ENCODE measurements around the gene BTAF1. TPM values are rescaled to one million over a fixed set of nuclear protein-coding genes. Genes with fewer than 3 reads are reported as not detected.
A peak's percentile ranks its signal among the peaks of the same experiment; 100 is the strongest.

Gene BTAF1
- total and polyA plus RNA-seq, 10 of the 15 experiments (the other 5 are each of a cell fraction or from before 2014, with no cell fraction given) = 11.8 to 157 (median 55.5) TPM

GRCh38 chr10:91924212-91925021 is 847 bp downstream of the BTAF1 start:
- intact Hi-C loops (cut with micrococcal nuclease; ENCODE audit: unreplicated experiment) (loop anchor here (5.0 kb wide), 1 partner anchor 127 kb away; the partner anchor contains the start of gene TNKS2), in situ Hi-C loops (cut with MboI) (loop anchor here (5.0 to 25.0 kb wide), 3 partner anchors 537 to 1037 kb away; no protein-coding TSS in a partner anchor)
- ATAC-seq = peak; percentile 50
- Histone ChIP-seq H3K36me3 (ENCODE audit: control insufficient read depth in 2 of 2, insufficient read depth in 2 of 2, low read length in 1 of 2) (peaks cover 0 to 3% of the 10 kb centered on the region in 2 experiments; a peak in 1 of 4 replicates), H3K4me2 (ENCODE audit: control insufficient read depth, insufficient read depth) (peak overlapping the region; percentile 36), H3K4me1 (ENCODE audit: control insufficient read depth, insufficient read depth, low read length) (no peaks in the 10 kb centered on the region), H3K4me3 (peak overlapping the region; percentile 86), H3K79me2 (ENCODE audit: control insufficient read depth, insufficient read depth, low read length) (peaks cover 59% of the 10 kb centered on the region), H3K27ac (ENCODE audit: control insufficient read depth, insufficient read depth) (peak overlapping the region; percentile 88), H4K20me1 (ENCODE audit: control insufficient read depth, insufficient read depth) (no peaks in the 10 kb centered on the region; the same call in 1 of the 2 replicates), H3K9me3 (replicated peaks; ENCODE audit: control insufficient read depth, insufficient read depth, low read length) (no peaks in the 10 kb centered on the region; the same call in 2 of the 3 replicates), H3K9ac (ENCODE audit: control insufficient read depth, insufficient read depth, low read length) (peak overlapping the region; percentile 90), H3K27me3 (replicated peaks in 1 of 2; ENCODE audit: control insufficient read depth in 2 of 2, insufficient read depth in 2 of 2, low read length in 1 of 2) (no peaks in the 10 kb centered on the region; a peak in 1 of 4 replicates), H2AFZ (ENCODE audit: control insufficient read depth, low read depth, low read length) (peak overlapping the region; percentile 95)
- BruUV-seq (replicated peaks) = TSS peak; percentile 69
- FAIRE-seq = peak; percentile 47
- ChIA-PET POLR2A (interaction anchor here (0.7 to 1.9 kb wide), 12 partner anchors 8 to 1053 kb away, joined by 3 to 9 read pairs (median 4); partner anchors contain the start of genes FGFBP3, RPP30 and TNKS2), SMC1A (ENCODE audit: uncharacterized antibody, unreplicated experiment) (interaction anchor here (0.9 to 2.3 kb wide), 11 partner anchors 8 to 918 kb away, joined by 3 to 12 read pairs (median 3); partner anchors contain the start of gene TNKS2), CTCF (interaction anchor here (0.6 to 1.9 kb wide), 9 partner anchors 8 to 21 kb away, joined by 3 to 11 read pairs (median 3); no protein-coding TSS in a partner anchor), RAD21 (ENCODE audit: unreplicated experiment) (interaction anchor here (1.0 to 1.5 kb wide), 6 partner anchors 11 to 128 kb away, joined by 3 to 6 read pairs (median 4); no protein-coding TSS in a partner anchor)
- 2% methylated on average over 21 of the region's 21 CpGs for WGBS (ENCODE audit: insufficient coverage, insufficient replicate concordance, low lambda C conversion rate, missing lambda C conversion rate)
- no peak for DNase-seq (ENCODE audit: low read depth, low spot score)
- TF ChIP-seq NBN (IDR thresholded peaks at IDR 0.05) (0 out of 2 replicates have a peak, but pooled peaks have one; percentile 5), ZNF24 (IDR thresholded peaks at IDR 0.05) (no peak), YY1 (IDR thresholded peaks at IDR 0.05; ENCODE audit: low read depth, low read length) (peak; percentile 1; the same call in 1 of the 2 replicates), JUNB (IDR thresholded peaks at IDR 0.05) (peak; percentile 47), TCF12 (IDR thresholded peaks at IDR 0.05; ENCODE audit: low read depth, low read length) (no peak), RELB (IDR thresholded peaks at IDR 0.05; ENCODE audit: low read depth) (peak; percentile 40; the same call in 1 of the 2 replicates), PBX3 (IDR thresholded peaks at IDR 0.05; ENCODE audit: insufficient replicate concordance, low read depth, low read length) (no peak), KLF5 (IDR thresholded peaks at IDR 0.05; ENCODE audit: partially characterized antibody) (no peak), MLLT1 (IDR thresholded peaks at IDR 0.05) (0 out of 2 replicates have a peak, but pooled peaks have one; percentile 20), SPI1 (IDR thresholded peaks at IDR 0.05; ENCODE audit: borderline replicate concordance, insufficient read depth, low read depth, low read length) (peak; percentile 63; the same call in 1 of the 2 replicates), CBFB (IDR thresholded peaks at IDR 0.05; ENCODE audit: low read depth) (no peak), RAD51 (IDR thresholded peaks at IDR 0.05) (no peak), TAF1 (IDR thresholded peaks at IDR 0.05; ENCODE audit: borderline replicate concordance, low read depth, low read length) (no peak), ATF2 (IDR thresholded peaks at IDR 0.05; ENCODE audit: low read length) (no peak), USF2 (IDR thresholded peaks at IDR 0.05; ENCODE audit: borderline replicate concordance, low read depth, low read length) (no peak)

Data from GM12878 (cell line).